ENCODE measurements around the gene MLF2. TPM values are rescaled to one million over a fixed set of nuclear protein-coding genes. Genes with fewer than 3 reads are reported as not detected.

MLF2 gene
- polyA plus RNA-seq, 1 experiment: 241 TPM

GRCh38 chr12:6771509-6772330, 18.8 kb upstream of the MLF2 start:
- Histone ChIP-seq H3K27ac (ENCODE audit: low read depth, low read length) (no peak overlapping the region), H3K9me3 (ENCODE audit: control insufficient read depth, insufficient read depth, low read length) (no peaks in the 10 kb centered on the region; the same call in 1 of the 2 replicates), H3K4me3 (ENCODE audit: low read depth, low read length) (no peak overlapping the region), H3K27me3 (ENCODE audit: control insufficient read depth, insufficient read depth, low read length) (no peaks in the 10 kb centered on the region)
- no peak for DNase-seq (ENCODE audit: low read depth, low spot score)
- POLR2A ChIA-PET: interaction anchor here (0.7 to 1.2 kb wide), 4 partner anchors 19 to 81 kb away, joined by 3 to 4 read pairs (median 3); partner anchors contain the start of genes GPR162 and MLF2
- TF ChIP-seq CTCF (IDR thresholded peaks at IDR 0.05; ENCODE audit: low read depth, low read length): no peak
- CTCF ChIA-PET: interaction anchor here (2.0 to 7.9 kb wide), 2 partner anchors 9 to 19 kb away, joined by 7 to 136 read pairs; partner anchors contain the start of gene MLF2

- H3K27ac ChIP-seq (ENCODE audit: low read depth, low read length): no peak overlapping the region
- ChIA-PET CTCF (interaction anchor here (0.7 to 7.9 kb wide), 3 partner anchors 10 to 100 kb away, joined by 3 to 136 read pairs (median 7); partner anchors contain the start of gene MLF2), POLR2A (interaction anchor here (0.7 to 1.2 kb wide), 2 partner anchors 18 to 50 kb away, joined by 3 to 4 read pairs; partner anchors contain the start of genes GPR162 and MLF2)
- TF ChIP-seq CTCF (IDR thresholded peaks at IDR 0.05; ENCODE audit: low read depth, low read length): no peak
- H3K27me3 ChIP-seq (ENCODE audit: control insufficient read depth, insufficient read depth, low read length): no peaks in the 10 kb centered on the region
- H3K4me3 ChIP-seq (ENCODE audit: low read depth, low read length): no peak overlapping the region
- H3K9me3 ChIP-seq (ENCODE audit: control insufficient read depth, insufficient read depth, low read length): no peaks in the 10 kb centered on the region; the same call in 1 of the 2 replicates
- DNase-seq (ENCODE audit: low read depth, low spot score): no peak
These were observed 18.2 kb upstream of the MLF2 start for GRCh38 chr12:6771091-6771495.

GRCh38 chr12:6770600-6770999, 17.7 kb upstream of the MLF2 start:
- DNase-seq (ENCODE audit: low read depth, low spot score): no peak
- ChIA-PET CTCF (interaction anchor here (0.7 to 7.9 kb wide), 4 partner anchors 10 to 100 kb away, joined by 3 to 136 read pairs (median 5); partner anchors contain the start of gene MLF2), POLR2A (interaction anchor here (0.5 to 1.2 kb wide), 2 partner anchors 18 to 39 kb away, joined by 3 to 4 read pairs; partner anchors contain the start of gene MLF2)
- Histone ChIP-seq H3K4me3 (ENCODE audit: low read depth, low read length) (no peak overlapping the region), H3K27ac (ENCODE audit: low read depth, low read length) (no peak overlapping the region), H3K9me3 (ENCODE audit: control insufficient read depth, insufficient read depth, low read length) (no peaks in the 10 kb centered on the region; the same call in 1 of the 2 replicates), H3K27me3 (ENCODE audit: control insufficient read depth, insufficient read depth, low read length) (no peaks in the 10 kb centered on the region)
- TF ChIP-seq CTCF (IDR thresholded peaks at IDR 0.05; ENCODE audit: low read depth, low read length): no peak

DNA sequence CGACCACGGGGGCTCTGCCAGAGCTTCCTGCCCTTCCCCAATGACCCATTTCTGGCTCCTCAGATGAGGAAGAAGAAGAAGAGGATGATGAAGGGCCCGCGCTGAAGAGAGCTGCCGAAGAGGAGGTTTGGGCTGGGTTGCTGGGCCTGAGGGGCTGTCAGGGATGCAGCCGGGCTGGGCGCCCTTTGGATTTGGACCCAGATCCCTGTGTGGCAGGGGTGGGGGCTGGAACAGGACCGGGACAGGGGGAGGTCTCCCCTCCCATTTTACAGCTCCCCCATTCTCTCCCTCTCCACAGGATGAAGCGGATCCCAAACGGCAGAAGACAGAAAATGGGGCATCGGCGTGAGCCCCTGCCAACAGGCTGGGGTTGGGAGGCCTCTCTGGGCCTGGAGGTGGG, 17.2 kb upstream of the MLF2 start:
- POLR2A ChIA-PET: interaction anchor here (0.5 to 1.2 kb wide), 2 partner anchors 17 to 38 kb away, joined by 3 to 4 read pairs; partner anchors contain the start of gene MLF2
- DNase-seq (ENCODE audit: low read depth, low spot score): no peak
- Histone ChIP-seq H3K27ac (ENCODE audit: low read depth, low read length) (no peak overlapping the region), H3K9me3 (ENCODE audit: control insufficient read depth, insufficient read depth, low read length) (no peaks in the 10 kb centered on the region; the same call in 1 of the 2 replicates), H3K4me3 (ENCODE audit: low read depth, low read length) (no peak overlapping the region), H3K27me3 (ENCODE audit: control insufficient read depth, insufficient read depth, low read length) (no peaks in the 10 kb centered on the region)
- no peak for TF ChIP-seq CTCF (IDR thresholded peaks at IDR 0.05; ENCODE audit: low read depth, low read length)
- CTCF ChIA-PET: interaction anchor here (1.2 to 7.9 kb wide), 3 partner anchors 11 to 55 kb away, joined by 3 to 136 read pairs (median 7); partner anchors contain the start of gene MLF2

All from AG04450 (cell line).